D721Med (cell line): ENCODE data around the gene ADISSP.
A peak's percentile ranks its signal among the peaks of the same experiment; 100 is the strongest.

Source experiments
- DNase-seq: peaks from one replicate; pipeline ENCODE4 v3.0.0; 2011; ENCODE audit warnings: low spot score; ENCODE audit not compliant: insufficient read length
- FAIRE-seq: peaks from 2 replicates; lab custom pipeline; 2011; peaks lifted over from hg19 to GRCh38; lab: Jason Lieb, UNC
- CTCF ChIP-seq: IDR thresholded peaks from 2 replicates; pipeline ENCODE4 v1.5.1; 2012; ENCODE audit warnings: mild to moderate bottlenecking, control low read depth; ENCODE audit not compliant: insufficient read depth; ENCODE audit errors: missing control alignments

The ADISSP gene

GRCh38 chr20:3788685-3789155 is 21.2 kb upstream of the ADISSP start:
- no peak for TF ChIP-seq CTCF
- FAIRE-seq (no peak), DNase-seq (no peak)

- no peak for DNase-seq
- no peak for FAIRE-seq
- no peak for TF ChIP-seq CTCF
These were observed 19.9 kb upstream of the ADISSP start for GRCh38 chr20:3787324-3788014.

GRCh38 chr20:3786665-3787323 is 19.2 kb upstream of the ADISSP start, which contains the start of gene CENPB:
Gene CENPB, minus strand, starts transcription at chr20:3786740. Its CDS starts 257 bp downstream, at chr20:3786483.
- peak; percentile 61 for DNase-seq
- no peak for FAIRE-seq
- peak; percentile 62 for TF ChIP-seq CTCF

GRCh38 chr20:3786126-3786484 is 18.6 kb upstream of the ADISSP start:
- FAIRE-seq (no peak), DNase-seq (no peak)
- no peak for TF ChIP-seq CTCF

GRCh38 chr20:3785240-3786125 is 17.9 kb upstream of the ADISSP start:
- TF ChIP-seq CTCF = no peak
- no peak for FAIRE-seq
- DNase-seq = no peak

- TF ChIP-seq CTCF = no peak
- no peak for FAIRE-seq
- DNase-seq = no peak
These were observed 17.3 kb upstream of the ADISSP start for GRCh38 chr20:3784863-3785239.
